OCI-LY1 (cell line): ENCODE results near the gene MN1.

Source experiments
- CTCF ChIP-seq: fragments of 200-600 bp; sonication (generic), shearing (Covaris generic); IDR thresholded peaks from 2 replicates; pipeline ENCODE4 v1.5.1; 2017; ENCODE audit warnings: mild to moderate bottlenecking, antibody characterized with exemption, low read length, moderate library complexity, mixed read lengths
- EZH2 ChIP-seq: fragments of 200-600 bp; sonication (generic), shearing (Covaris generic); IDR thresholded peaks from 2 replicates; pipeline ENCODE4 v1.8.0; 2017; ENCODE audit warnings: borderline replicate concordance, mixed run types, mild to moderate bottlenecking, antibody characterized with exemption, low read length, moderate library complexity, mixed read lengths

GRCh38 chr22:27775758-27776649, 25.6 kb downstream of the MN1 start:
- no peak for TF ChIP-seq CTCF
- no peak for TF ChIP-seq EZH2
